Measurements from ENCODE around the gene DCC. TPM values are rescaled to one million over a fixed set of nuclear protein-coding genes. Genes with fewer than 3 reads are reported as not detected.
A peak's percentile ranks its signal among the peaks of the same experiment; 100 is the strongest.

DCC gene
- total and polyA plus RNA-seq, 2 of the 8 experiments (the other 6 are each of a cell fraction or from before 2014, with no cell fraction given) = 0.14 to 1.4 TPM

DNA sequence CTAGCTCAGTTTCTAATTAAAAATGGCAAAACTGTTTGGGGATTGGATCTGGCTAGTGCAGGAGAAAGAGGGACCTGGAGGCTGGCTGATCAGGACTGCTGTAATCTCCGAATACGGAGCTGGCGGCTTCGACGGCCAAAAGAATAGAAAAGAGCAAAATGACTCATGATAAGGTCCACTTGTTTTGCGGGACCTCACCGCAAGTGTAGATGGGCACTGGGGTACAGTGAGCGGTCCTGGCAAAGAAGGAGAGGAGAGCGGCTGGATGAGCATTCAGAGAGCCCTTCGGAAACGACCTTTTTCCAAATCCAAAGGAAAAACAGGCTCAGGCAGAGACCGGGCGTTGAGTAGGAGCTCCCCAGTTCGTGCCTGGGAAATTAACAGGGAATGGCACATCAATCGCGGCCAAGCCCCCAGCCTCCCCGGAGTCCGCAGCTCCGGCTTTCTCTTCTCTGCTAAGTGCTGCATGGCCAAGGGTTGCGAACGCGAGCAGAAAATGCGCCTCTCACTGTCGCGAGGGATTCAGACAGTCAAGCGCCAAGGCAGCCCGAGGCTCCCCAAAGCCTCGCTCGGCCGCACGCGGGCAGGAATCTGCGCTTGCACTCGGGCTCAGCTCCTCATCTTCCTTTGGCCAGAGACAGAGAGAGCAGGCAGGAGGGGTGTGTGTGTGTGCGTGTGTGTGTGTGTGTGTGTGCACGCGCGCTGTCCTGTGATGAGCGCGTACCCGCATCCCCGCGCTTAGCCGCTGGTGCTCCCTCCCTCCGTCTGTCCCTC lies 1.8 kb downstream of the DCC start:
- peaks cover 3 to 6% (median 5%) of the 10 kb centered on the region in 4 experiments; a peak in 6 of 7 replicates for H3K4me1 ChIP-seq (replicated peaks in 1 of 4; ENCODE audit: control insufficient read depth in 3 of 4, insufficient read depth in 4 of 4, low read length in 3 of 4)
- H3K9ac ChIP-seq (replicated peaks in 1 of 4; ENCODE audit: extremely low read depth in 1 of 4, low read depth in 3 of 4, low read length in 3 of 4) = peak overlapping the region in 1 of 4 experiments; percentile 53; a peak in 2 of 7 replicates
- H2BK120ac ChIP-seq (replicated peaks; ENCODE audit: low read depth, low read length) = no peak overlapping the region
- H2BK5ac ChIP-seq (ENCODE audit: low read depth, low read length) = no peak overlapping the region
- no peaks in the 10 kb centered on the region for H3K9me3 ChIP-seq (ENCODE audit: insufficient read depth in 2 of 2, low read depth in 1 of 2, low read length in 1 of 2)
- peak overlapping the region; percentile 11; the same call in 1 of the 2 replicates for H4K8ac ChIP-seq (ENCODE audit: extremely low read depth, insufficient read depth, low read length)
- CTCF ChIA-PET (ENCODE audit: partially characterized antibody) = interaction anchor here (0.6 to 2.7 kb wide), 13 partner anchors 15 to 673 kb away, joined by 3 to 10 read pairs (median 3); no protein-coding TSS in a partner anchor
- H3K36me3 ChIP-seq (ENCODE audit: control insufficient read depth in 2 of 4, insufficient read depth in 4 of 4, low read length in 3 of 4) = no peaks in the 10 kb centered on the region
- H3K56ac ChIP-seq (replicated peaks; ENCODE audit: insufficient read length, low read depth, low read length) = peak overlapping the region; percentile 37
- H3K79me2 ChIP-seq (ENCODE audit: control insufficient read depth in 1 of 2, insufficient read depth in 2 of 2, low read length in 2 of 2) = no peaks in the 10 kb centered on the region
- peak overlapping the region; percentile 24; the same call in 1 of the 2 replicates for H3K18ac ChIP-seq (ENCODE audit: extremely low read depth, low read length)
- POLR2A ChIA-PET (ENCODE audit: partially characterized antibody) = interaction anchor here (0.7 to 0.8 kb wide), 2 partner anchors 16 to 1783 kb away, joined by 3 to 5 read pairs; no protein-coding TSS in a partner anchor
- H3K4me2 ChIP-seq (ENCODE audit: insufficient read depth in 1 of 2, low read depth in 2 of 2, low read length in 2 of 2) = peak overlapping the region; percentile 93 to 96
- H2BK20ac ChIP-seq (ENCODE audit: low read length) = no peak overlapping the region
- no peak overlapping the region for H4K5ac ChIP-seq (ENCODE audit: insufficient read length, low read depth, low read length)
- H2AFZ ChIP-seq (ENCODE audit: low read length) = 0 out of 2 replicates have a peak overlapping the region, but pooled peaks have one; percentile 82
- 2% methylated on average over 43 of the region's 45 CpGs; no CpG with 5 or more reads in 1 of the 2 experiments for WGBS, 2 experiments (ENCODE audit: extremely low coverage in 1 of 2, insufficient coverage in 1 of 2, insufficient read length in 1 of 2, insufficient replicate concordance in 2 of 2, low coverage in 1 of 2, low lambda C conversion rate in 2 of 2, missing lambda C conversion rate in 1 of 2)
- H3K4me3 ChIP-seq (ENCODE audit: extremely low read depth in 1 of 4, insufficient read depth in 2 of 4, low read depth in 3 of 4, low read length in 4 of 4) = peak overlapping the region; percentile 57 to 68 (median 62)
- DNase-seq (ENCODE audit: low read depth in 1 of 2, low spot score in 2 of 2) = peak in 1 of 2 experiments; percentile 71
- no peaks in the 10 kb centered on the region for H4K20me1 ChIP-seq (replicated peaks in 1 of 2; ENCODE audit: control insufficient read depth in 1 of 2, insufficient read depth in 2 of 2, low read length in 2 of 2)
- peak overlapping the region; percentile 84; the same call in 1 of the 2 replicates for H2BK12ac ChIP-seq (ENCODE audit: low read depth, low read length)
- no peak overlapping the region for H3K23ac ChIP-seq (ENCODE audit: insufficient read length)
- FAIRE-seq = no peak
- no peak overlapping the region for H3K27ac ChIP-seq (ENCODE audit: low read depth, low read length)
- no peak overlapping the region for H3K14ac ChIP-seq (ENCODE audit: insufficient read length)
- H3K79me1 ChIP-seq (ENCODE audit: low read depth, low read length) = no peaks in the 10 kb centered on the region
- H3K23me2 ChIP-seq (ENCODE audit: low read depth, low read length) = peaks cover 24% of the 10 kb centered on the region
- H3K4ac ChIP-seq (replicated peaks; ENCODE audit: insufficient read length, low read depth, low read length) = no peak overlapping the region
- peaks cover 18 to 47% (median 36%) of the 10 kb centered on the region in 4 experiments for H3K27me3 ChIP-seq (replicated peaks in 1 of 4; ENCODE audit: control insufficient read depth in 3 of 4, extremely low read depth in 1 of 4, insufficient read depth in 3 of 4, low read length in 3 of 4)
- H2AK5ac ChIP-seq (ENCODE audit: low read depth, low read length) = no peak overlapping the region
- no peak overlapping the region; the same call in 1 of the 2 replicates for H2BK15ac ChIP-seq (ENCODE audit: low read length)
- H4K91ac ChIP-seq (replicated peaks; ENCODE audit: insufficient read length, low read length) = no peak overlapping the region
- TF ChIP-seq, protein P1, sequence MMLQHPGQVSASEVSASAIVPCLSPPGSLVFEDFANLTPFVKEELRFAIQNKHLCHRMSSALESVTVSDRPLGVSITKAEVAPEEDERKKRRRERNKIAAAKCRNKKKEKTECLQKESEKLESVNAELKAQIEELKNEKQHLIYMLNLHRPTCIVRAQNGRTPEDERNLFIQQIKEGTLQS (IDR thresholded peaks at IDR 0.05; ENCODE audit: insufficient read depth, low read depth, low read length) = no peak
- TF ChIP-seq ASH2L (IDR thresholded peaks at IDR 0.05; ENCODE audit: low read length) = peak; percentile 88
- TF ChIP-seq POU5F1 (IDR thresholded peaks at IDR 0.05; ENCODE audit: low read depth, low read length) = no peak
- TF ChIP-seq NRF1 (IDR thresholded peaks at IDR 0.05; ENCODE audit: low read depth, low read length) = no peak
- no peak for TF ChIP-seq KDM1A (IDR thresholded peaks at IDR 0.05; ENCODE audit: borderline replicate concordance, low read length)
- TF ChIP-seq CTBP2 (IDR thresholded peaks at IDR 0.05; ENCODE audit: borderline replicate concordance, insufficient read depth, insufficient read length, low read length) = no peak
- TF ChIP-seq MAFK (IDR thresholded peaks at IDR 0.05; ENCODE audit: low read depth, low read length) = no peak
- peak; percentile 42 for TF ChIP-seq RNF2 (IDR thresholded peaks at IDR 0.05; ENCODE audit: borderline replicate concordance, low read depth, low read length, missing control alignments, poor library complexity, severe bottlenecking)
- TF ChIP-seq GABPA (IDR thresholded peaks at IDR 0.05; ENCODE audit: borderline replicate concordance, insufficient read depth, low read length) = no peak
- no peak for TF ChIP-seq CHD1 (IDR thresholded peaks at IDR 0.05; ENCODE audit: low read depth, low read length)

Data from H1 (cell line).